Embryonic facial prominence (tissue), 1 donor: ENCODE results near the gene HM13.
"Not testable (repeated sequence)": the region's sequence is repeated elsewhere in the genome, so short reads cannot be mapped to it uniquely, and the experiment has no call there.

Experiments
- DNase-seq: peaks from one replicate; pipeline ENCODE4 v3.0.0-alpha.2; 2016; ENCODE audit errors: extremely low spot score

HM13 gene

GRCh38 chr20:31590717-31591225 is 76.5 kb downstream of the HM13 start:
- no peak for DNase-seq

DNA sequence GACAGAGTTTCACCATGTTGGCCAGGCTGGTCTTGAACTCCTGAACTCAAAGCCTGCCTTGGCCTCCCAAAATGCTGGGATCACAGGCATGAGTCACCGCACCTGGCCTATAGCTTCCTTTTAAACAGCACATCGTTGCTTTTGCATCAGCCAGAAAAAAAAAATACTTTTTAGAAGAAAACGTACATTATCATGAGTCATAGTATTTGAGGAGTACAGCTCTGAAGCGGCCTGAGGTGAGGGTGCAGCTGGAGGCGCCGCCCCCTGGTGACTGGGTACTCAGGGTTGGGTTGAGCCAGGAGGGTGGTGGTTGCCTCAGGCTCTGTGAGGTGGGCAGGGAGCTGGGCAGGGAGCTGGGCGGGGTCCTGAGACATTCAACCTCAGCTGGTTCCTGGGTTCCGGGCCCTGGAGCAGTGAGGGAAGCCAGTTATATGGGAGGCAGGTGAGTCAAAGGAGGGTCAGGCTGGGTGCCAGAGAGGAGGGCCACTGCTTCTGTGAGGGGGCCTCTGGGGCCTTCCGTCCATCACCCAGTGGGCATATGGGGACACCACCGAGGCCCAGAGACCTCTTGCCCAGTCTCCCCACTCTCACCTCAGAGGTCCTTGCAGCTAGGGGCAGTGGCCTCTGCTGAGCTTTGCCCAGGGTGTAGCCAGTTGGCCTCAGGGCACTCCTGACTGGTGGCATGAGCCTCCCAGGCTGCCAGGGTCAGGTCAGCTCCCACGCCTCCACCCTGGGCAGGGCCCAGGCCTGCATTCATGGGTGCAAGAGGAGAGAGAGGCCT is 79.2 kb downstream of the HM13 start:
- DNase-seq, result no peak

DNA sequence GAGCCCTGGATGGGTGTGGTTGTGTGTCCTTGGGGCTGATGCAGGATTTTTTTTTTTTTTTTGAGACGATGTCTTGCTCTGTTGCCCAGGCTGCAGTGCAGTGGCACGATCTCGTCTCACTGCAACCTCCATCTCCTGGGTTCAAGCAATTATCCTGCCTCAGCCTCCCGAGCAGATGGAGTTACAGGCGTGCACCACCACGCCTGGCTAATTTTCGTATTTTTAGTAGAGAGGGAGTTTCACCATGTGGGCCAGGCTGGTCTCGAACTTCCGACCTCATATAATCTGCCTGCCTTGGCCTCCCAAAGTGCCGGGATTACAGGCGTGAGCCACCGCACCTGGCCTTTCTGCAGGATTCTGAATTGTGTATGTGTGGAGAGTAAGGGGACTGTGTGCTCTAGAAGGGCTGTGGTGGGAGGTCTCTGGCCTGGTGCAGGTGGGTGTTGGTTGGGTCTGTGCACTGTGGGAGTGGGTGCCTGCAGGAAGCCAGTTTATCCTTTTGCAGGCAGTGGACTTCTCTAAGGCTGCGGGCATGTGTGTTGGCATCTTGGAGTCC is 79.8 kb downstream of the HM13 start:
- no peak for DNase-seq

DNA sequence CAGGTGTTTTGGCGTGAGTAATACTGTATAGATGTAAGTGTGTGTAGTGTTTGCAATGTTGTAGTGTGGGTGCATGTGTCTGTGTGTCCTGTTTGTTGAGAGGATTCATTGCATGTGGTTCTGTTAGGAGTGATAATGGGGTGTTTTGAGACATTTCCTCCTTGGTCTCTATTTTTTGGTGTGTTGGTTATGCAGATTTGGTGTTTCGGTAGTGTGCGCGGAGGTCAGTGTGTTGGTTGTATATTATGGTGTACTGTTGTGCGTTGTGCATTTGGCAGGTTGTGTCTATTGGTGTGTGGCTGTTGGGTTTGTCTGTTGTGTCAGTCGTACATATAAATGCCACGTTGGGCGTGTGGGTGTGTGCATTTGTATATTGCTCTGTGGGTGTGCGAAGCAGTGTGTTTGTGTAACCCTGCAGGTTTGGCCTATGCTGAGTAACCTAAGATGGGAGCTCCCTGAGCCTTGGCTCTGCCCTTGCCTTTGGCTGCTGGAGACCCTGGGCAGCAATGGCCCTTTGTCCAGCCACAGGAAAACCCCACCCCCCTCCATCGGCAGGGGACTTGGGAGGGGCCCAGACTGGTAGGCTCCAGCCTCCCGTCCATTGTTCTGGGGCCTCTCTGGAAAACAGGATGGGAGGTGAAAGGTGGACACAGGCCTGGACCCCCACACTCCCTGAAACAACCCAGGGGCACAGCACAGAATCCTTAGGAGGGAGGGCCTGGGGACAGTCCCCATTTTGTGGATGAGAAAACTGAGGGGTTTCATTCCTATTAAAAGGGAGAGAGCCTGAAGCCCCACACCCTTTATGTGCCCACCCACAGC is 80.5 kb downstream of the HM13 start:
- no peak for DNase-seq

- DNase-seq, result no peak
Measured at GRCh38 chr20:31595380-31595653, 81.1 kb downstream of the HM13 start.

GRCh38 chr20:31595654-31596411 is 81.6 kb downstream of the HM13 start:
- no peak for DNase-seq

- not testable (repeated sequence) for DNase-seq
Measured at GRCh38 chr20:31596412-31596715, 82.1 kb downstream of the HM13 start.

GRCh38 chr20:31596831-31597480 is 82.7 kb downstream of the HM13 start:
- no peak for DNase-seq

DNA sequence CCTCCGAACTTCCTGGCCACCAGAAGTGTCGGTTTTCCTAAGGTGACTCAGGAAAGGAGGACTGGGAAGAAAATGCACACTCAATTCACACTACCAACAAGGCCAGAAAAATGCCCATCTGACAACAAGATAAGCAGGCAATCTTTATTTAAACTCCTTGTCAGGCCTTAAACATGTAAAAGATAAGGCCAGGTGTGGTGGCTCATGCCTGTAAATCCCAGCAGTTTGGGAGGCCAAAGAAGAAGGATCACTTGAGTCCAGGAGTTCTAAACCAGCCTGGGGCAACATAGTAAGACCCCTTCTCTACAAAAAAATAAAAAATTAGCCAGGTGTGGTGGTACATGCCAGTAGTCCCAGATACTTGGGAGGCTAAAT is 83.2 kb downstream of the HM13 start:
- no peak for DNase-seq

DNA sequence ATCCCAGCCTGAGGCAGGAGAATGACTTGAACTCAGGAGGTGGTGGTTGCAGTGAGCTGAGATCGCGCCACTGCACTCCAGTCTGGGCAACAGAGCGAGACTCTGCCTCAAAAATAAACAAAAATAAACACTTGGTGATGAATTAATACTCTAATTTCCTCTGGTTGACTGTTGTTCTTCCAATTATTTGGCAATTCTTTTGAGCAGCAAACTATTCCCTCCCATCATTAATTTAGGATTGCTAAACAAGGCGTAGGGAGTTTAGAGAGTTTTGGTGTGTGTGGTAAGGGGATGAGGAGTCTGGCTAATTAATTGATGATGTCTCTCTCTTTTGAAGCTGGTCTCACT is 88.2 kb downstream of the HM13 start:
- DNase-seq, result no peak

DNA sequence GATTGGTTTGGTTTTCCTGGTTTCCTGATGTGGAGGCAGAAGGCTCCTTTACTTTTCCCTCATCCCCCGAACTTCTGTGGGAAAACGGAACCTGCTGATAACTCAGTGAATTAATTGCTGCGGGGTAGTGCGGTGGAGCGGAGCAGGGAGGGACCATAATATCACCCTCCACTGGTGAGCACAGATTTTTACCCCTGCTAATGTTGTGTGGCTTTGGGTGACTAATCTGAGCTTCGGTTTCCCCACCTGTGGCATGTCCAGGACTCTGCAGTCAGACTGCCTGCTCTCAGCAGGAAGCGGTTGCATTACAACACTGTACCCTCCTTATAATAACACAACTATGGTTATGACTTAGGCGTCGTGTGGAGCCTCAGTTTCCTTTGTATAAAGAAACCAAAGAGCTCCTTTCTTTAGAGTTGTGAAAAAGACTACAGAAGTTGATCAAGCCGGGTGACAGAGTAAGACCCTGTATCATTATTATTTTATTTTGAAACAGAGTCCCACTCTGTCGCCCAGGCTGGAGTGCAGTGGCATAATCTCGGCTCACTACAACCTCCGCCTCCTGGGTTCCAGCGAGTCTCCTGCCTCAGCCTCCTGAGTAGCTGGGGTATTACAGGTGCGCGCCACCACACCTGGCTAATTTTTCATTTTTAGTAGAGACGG is 88.7 kb downstream of the HM13 start:
- no peak for DNase-seq

DNA sequence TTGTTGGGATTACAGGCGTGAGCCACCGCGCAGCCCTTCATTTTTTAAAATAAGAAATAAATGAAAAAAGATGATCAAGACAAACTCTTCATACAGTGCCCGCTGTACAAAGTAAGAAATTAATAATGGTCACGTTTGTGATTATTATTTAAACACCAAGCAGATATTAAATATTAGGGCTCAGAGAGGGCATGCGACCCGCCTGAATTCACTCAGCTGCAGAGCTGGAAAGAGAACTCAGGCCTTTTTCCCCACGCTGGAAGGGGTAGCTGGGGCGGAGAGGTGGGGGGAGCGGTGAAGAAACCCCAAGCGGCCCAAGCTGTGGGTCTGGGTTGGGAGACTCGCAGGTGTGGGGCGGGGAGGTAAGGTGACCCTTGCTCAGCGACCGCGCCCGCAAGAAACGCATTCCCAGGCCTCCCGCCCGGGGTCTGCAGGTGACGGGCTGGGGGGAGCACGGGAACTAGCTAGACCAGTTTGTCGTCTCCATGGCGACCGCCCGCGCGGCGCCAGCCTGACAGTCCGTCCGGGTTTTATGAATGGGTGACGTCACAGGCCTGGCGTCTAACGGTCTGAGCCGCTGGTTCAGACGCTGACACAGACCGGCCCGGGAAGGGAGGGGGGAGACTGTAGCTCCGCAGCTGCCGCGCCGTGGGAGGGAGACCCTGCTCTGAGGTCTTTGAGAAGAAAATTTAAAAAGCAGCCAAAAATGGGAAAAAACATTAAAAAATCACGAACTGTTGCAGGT is 89.8 kb downstream of the HM13 start:
- peak; percentile 97 for DNase-seq

GRCh38 chr20:31604567-31605030 is 90.4 kb downstream of the HM13 start:
- no peak for DNase-seq

DNA sequence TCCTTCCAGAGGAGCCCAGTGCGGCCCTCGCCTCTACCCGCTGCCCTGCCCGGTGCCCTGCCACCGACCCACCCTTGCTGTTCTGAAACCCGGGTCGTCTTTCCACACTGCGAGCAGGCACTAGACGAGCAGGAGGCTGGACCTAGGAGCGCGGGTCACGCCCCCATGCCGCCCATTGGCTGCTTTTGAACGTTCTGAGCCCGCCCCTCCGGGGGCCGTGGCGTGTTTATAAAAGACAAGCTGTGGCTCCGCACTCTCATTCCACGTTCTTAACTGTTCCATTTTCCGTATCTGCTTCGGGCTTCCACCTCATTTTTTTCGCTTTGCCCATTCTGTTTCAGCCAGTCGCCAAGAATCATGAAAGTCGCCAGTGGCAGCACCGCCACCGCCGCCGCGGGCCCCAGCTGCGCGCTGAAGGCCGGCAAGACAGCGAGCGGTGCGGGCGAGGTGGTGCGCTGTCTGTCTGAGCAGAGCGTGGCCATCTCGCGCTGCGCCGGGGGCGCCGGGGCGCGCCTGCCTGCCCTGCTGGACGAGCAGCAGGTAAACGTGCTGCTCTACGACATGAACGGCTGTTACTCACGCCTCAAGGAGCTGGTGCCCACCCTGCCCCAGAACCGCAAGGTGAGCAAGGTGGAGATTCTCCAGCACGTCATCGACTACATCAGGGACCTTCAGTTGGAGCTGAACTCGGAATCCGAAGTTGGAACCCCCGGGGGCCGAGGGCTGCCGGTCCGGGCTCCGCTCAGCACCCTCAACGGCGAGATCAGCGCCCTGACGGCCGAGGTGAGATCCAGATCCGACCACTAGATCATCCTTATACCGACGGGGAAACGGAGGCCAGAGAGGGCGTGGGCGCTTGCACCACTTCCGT is 91.0 kb downstream of the HM13 start, which contains the start of gene ID1:
Gene ID1, plus strand, starts transcription at position 259 of the 871 bp plus-strand sequence. Its CDS starts 99 bp downstream, at position 358.
- DNase-seq, result peak; percentile 97

GRCh38 chr20:31605902-31606803 is 91.9 kb downstream of the HM13 start:
- no peak for DNase-seq

- DNase-seq, result peak; percentile 78
Measured at GRCh38 chr20:31606804-31607639, 92.8 kb downstream of the HM13 start.

GRCh38 chr20:31607640-31608250 is 93.5 kb downstream of the HM13 start:
- DNase-seq, result no peak
